DOHH2 (cell line): Measurements from ENCODE around the gene MRPS23.

ENCODE experiments used
- EZH2phosphoT487 ChIP-seq: fragments of 200-600 bp; sonication (generic); IDR thresholded peaks from 2 replicates; pipeline ENCODE4 v1.6.1; 2017; ENCODE audit warnings: borderline replicate concordance, mild to moderate bottlenecking, antibody characterized with exemption, low read length, moderate library complexity, mixed read lengths
- TF ChIP-seq, protein P1 (sequence below): fragments of 200-600 bp; sonication (generic); IDR thresholded peaks from one replicate; pipeline ENCODE4 v1.5.1; 2014; ENCODE audit warnings: antibody characterized with exemption, mild to moderate bottlenecking, low read depth, low read length; ENCODE audit not compliant: poor library complexity, severe bottlenecking

DNA sequence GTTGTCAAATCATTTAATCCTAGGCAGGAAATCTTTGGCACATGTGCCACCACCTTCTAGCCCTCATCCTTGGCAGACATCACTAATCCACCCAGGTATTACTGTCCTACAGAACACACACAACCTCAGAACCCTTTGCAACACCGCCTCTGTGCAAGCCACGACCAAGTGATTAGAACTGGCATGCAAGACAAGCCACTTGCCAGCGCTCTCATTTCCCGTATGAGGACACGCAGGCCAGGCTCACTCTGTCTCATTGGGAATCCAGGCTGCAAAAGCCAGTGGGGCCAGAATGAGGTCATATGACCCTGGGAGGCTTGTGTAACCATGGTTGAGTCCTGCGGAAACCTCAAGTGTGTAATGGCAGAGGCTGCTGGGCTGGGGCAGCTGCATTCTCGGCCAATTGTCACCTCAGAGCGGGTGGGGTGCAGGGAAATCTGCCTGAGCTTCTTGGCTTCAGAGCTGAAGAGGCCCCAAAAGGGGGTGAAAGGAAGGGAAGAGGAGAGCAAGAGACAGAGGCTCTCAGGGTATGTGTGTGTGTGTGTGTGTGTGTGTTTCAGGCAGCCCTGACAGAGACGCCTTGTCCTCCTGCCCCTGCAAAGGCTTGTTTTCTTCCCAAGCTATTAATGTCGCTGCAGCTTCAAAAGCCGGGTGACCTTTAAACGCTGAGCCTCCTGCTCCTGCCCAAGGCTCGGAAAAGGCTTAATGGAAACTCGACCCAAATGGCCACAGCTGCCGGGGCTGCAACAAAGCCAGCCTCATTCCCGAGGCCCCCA, 43.2 kb upstream of the MRPS23 start:
- TF ChIP-seq, protein P1, sequence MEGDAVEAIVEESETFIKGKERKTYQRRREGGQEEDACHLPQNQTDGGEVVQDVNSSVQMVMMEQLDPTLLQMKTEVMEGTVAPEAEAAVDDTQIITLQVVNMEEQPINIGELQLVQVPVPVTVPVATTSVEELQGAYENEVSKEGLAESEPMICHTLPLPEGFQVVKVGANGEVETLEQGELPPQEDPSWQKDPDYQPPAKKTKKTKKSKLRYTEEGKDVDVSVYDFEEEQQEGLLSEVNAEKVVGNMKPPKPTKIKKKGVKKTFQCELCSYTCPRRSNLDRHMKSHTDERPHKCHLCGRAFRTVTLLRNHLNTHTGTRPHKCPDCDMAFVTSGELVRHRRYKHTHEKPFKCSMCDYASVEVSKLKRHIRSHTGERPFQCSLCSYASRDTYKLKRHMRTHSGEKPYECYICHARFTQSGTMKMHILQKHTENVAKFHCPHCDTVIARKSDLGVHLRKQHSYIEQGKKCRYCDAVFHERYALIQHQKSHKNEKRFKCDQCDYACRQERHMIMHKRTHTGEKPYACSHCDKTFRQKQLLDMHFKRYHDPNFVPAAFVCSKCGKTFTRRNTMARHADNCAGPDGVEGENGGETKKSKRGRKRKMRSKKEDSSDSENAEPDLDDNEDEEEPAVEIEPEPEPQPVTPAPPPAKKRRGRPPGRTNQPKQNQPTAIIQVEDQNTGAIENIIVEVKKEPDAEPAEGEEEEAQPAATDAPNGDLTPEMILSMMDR, result no peak
- no peak for TF ChIP-seq EZH2phosphoT487
